GM12875 (cell line): Measurements from ENCODE around the gene ZNF805.
"Not testable (repeated sequence)": the region's sequence is repeated elsewhere in the genome, so short reads cannot be mapped to it uniquely, and the experiment has no call there.

ENCODE experiments used
- H3K4me3 ChIP-seq: one replicate; pipeline ENCODE4 v1.5.1; 2011; ENCODE audit warnings: low read depth, low read length, control low read depth
- CTCF ChIP-seq: IDR thresholded peaks from 2 replicates; pipeline ENCODE4 v1.5.1; 2011; ENCODE audit warnings: low read depth, mild to moderate bottlenecking, control low read depth, inconsistent platforms, low read length, moderate library complexity, borderline replicate concordance; ENCODE audit not compliant: insufficient read depth

The ZNF805 gene

GRCh38 chr19:57244513-57244912 lies 4.1 kb downstream of the ZNF805 start:
- TF ChIP-seq CTCF, result no peak

GRCh38 chr19:57245066-57245465 lies 4.6 kb downstream of the ZNF805 start:
- H3K4me3 ChIP-seq, result no peak overlapping the region
- TF ChIP-seq CTCF, result no peak

More at GRCh38 chr19:57244513-57244912, 4.1 kb downstream of the ZNF805 start:
- no peak overlapping the region for H3K4me3 ChIP-seq

GRCh38 chr19:57245959-57246358 lies 5.5 kb downstream of the ZNF805 start:
- no peak for TF ChIP-seq CTCF

GRCh38 chr19:57248646-57249045 lies 8.2 kb downstream of the ZNF805 start:
- TF ChIP-seq CTCF, result no peak
- H3K4me3 ChIP-seq, result no peak overlapping the region

More at GRCh38 chr19:57245959-57246358, 5.5 kb downstream of the ZNF805 start:
- no peak overlapping the region for H3K4me3 ChIP-seq

- TF ChIP-seq CTCF, result no peak
- no peak overlapping the region for H3K4me3 ChIP-seq
Observed at GRCh38 chr19:57249329-57249728, 8.9 kb downstream of the ZNF805 start.

- not testable (repeated sequence) for H3K4me3 ChIP-seq
Observed at GRCh38 chr19:57253767-57254166, 13.3 kb downstream of the ZNF805 start.

- no peak for TF ChIP-seq CTCF
- no peak overlapping the region for H3K4me3 ChIP-seq
Observed at GRCh38 chr19:57262044-57262443, 21.6 kb downstream of the ZNF805 start.

GRCh38 chr19:57263244-57263741 lies 22.9 kb downstream of the ZNF805 start:
- TF ChIP-seq CTCF, result no peak

More at GRCh38 chr19:57263244-57263741, 22.9 kb downstream of the ZNF805 start:
- H3K4me3 ChIP-seq, result no peak overlapping the region
